ENCODE results near the gene CABP4.
A peak's percentile ranks its signal among the peaks of the same experiment; 100 is the strongest.
"Not testable (repeated sequence)": the region's sequence is repeated elsewhere in the genome, so short reads cannot be mapped to it uniquely, and the experiment has no call there.

Gene CABP4

DNA sequence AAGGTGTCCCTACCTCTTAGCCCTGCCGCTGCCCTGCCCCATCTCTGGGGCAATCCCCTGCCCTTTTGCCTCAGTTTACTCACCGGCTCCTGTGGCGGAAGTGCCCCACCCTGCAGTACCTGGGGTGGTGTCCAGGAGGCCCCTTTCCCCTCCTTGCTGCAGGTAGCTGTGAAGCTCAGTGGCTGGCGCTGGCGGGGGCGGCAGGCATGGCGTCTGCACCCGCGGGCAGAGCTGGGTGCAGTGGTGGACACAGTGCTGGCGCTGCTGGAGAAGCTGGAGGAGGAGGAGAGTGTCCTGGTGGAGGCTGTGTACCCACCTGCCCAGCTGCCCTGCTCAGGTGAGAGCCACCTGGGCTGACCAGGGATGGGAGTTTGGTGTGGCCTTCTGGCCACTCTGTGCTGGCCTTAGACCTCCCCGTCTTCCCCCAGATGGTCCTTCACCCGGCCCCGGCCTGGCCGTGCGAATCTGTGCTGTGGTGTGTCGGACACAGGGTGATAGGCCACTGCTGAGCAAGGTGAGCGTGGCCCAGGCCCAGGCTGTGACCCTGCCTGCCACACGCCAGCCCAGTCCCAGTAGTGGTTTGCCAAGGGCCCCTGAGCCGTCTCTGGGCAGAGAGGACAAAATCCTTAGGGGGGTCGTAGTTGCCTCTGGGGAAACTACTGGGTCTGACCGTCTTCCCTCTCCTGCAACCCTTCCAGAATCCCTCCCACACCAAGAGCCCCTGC is 35.7 kb upstream of the CABP4 start:
- no peak for DNase-seq

DNA sequence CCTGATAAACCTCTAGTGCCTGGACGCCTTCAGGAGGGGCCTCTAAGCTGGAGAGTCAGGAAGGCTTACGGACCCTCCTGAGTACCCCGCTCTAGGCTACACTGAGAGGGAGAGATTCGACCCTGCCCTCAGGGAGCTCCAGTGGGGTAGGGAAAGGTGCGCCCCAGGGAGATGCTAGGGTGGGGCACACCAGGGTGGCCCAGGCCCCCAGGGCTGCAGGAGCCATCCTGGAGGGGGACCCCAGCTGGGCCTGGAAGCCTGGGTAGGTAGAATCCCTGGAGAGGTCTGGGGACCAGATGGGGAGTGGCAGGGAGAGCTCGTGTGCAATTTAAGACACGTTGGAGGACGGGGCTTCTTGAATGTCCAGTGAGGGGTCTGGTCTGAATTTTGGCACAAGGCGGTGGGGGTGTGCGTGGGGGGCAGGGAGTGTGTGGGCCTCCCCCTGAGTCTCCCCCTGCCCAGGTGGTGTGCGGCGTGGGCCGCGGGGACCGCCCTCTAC is 35.0 kb upstream of the CABP4 start:
- DNase-seq: no peak

DNA sequence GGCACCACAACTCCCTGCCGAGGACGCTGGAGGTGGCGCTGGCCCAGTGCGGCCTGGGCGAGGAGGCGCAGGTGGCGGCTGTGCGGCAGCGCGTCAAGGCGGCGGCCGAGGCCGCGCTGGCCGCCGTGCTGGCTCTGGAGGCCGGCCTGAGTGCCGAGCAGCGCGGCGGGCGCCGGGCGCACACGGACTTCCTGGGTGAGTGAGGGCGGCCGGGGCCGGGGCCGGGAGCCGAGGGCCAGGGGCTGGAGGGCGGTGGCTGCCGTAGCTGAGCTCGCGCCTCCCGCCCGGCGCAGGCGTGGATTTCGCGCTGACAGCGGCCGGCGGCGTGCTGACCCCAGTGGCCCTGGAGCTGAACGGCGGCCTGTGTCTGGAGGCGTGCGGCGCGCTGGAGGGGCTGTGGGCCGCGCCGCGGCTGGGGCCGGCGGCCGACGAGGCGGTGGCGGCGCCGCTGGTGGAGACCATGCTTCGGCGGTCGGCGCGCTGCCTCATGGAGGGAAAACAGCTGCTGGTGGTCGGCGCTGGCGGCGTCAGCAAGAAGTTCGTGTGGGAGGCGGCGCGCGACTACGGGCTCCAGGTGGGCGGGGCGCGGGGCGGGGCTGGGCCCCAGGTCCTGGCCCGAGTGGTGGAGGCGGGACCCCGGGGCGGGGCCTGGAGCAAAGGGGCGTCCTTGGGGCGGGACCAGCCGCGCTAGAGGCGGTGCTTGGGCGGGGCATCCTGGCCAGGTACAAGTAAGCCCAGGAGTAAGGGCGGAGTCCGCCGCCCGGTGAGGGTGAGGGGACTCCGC is 34.3 kb upstream of the CABP4 start:
- peak; percentile 96 for DNase-seq

DNA sequence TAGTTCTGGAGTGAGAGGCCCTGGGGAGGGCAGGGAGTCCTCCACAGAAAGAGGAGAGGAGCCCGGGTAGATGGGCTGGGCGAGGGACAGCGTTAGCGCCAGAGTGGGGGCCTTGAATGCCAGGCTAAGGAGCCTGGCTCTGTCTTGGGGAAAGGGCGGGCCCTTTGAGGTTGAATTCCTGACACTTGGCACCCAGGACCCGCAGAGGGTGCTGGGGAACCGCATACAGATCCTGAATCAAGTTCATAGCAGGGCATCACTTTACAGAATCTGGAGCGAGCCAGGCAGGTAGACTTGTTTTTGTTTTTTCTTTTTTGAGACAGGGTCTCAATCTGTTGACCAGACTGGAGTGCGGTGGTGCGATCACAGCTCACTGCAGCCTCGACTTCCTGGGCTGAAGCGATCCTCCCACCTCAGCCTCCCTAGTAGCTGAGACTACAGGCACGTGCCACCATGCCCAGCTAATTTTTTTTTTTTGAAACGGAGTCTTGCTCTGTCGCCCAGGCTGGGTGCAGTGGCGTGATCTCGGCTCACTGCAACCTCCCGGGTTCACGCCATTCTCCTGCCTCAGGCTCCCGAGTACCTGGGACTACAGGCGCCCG is 33.6 kb upstream of the CABP4 start:
- no peak for DNase-seq

DNA sequence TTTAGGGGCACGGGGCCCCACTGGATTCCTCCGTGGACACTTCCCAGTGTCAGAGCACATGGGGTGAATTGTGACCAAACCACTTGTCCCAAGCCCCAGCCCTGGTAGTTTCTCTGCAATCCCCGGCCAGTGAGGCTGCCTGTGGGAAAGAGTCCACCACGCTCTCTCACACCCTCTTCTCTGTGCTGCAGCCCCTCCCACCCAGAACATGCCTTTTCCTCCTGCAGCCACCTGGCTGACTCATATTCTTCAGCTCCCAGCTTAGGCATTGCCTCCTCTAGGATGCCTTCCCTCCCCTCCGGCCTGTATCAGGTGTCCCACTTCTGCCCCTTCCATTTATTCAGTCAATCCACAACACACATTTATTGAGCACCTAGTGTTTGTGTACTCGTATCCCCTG is 32.3 kb upstream of the CABP4 start:
- DNase-seq: no peak

DNA sequence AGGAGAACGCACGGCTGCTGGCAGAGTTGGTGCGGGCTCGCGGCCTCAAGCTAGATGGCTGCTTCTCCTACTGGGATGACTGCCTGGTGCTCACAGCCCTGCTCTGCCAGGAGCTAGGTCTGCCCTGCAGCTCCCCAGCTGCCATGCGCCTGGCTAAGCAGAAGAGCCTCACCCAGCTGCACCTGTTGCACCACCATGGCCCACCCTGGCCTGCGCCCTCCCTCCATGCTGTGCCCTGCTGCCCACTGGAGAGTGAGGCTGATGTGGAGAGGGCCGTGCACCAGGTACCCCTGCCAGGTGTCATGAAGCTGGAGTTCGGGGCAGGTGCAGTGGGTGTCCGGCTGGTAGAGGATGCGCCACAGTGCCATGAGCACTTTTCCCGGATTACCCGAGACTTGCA is 31.7 kb upstream of the CABP4 start:
- DNase-seq: no peak

DNA sequence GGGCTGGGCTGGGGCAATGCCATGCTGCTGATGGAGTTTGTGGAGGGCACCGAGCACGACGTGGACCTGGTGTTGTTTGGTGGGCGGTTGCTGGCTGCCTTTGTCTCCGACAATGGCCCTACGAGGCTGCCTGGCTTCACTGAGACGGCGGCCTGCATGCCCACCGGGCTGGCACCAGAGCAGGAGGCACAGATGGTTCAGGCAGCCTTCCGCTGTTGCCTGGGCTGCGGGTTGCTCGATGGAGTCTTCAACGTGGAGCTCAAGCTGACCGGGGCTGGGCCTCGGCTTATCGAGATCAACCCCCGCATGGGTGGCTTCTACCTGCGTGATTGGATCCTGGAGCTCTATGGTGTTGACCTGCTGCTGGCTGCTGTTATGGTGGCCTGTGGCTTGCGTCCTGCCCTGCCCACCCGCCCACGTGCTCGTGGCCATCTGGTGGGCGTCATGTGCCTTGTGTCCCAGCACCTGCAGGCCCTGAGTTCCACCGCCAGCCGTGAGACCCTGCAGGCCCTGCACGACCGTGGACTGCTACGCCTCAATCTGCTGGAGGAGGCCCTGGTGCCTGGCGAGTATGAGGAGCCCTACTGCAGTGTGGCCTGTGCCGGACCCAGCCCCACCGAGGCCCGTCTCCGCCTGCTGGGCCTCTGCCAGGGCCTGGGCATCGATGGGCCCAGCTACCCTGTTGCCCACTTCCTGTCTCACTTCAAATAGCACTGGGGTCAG is 31.1 kb upstream of the CABP4 start:
- no peak for DNase-seq

DNA sequence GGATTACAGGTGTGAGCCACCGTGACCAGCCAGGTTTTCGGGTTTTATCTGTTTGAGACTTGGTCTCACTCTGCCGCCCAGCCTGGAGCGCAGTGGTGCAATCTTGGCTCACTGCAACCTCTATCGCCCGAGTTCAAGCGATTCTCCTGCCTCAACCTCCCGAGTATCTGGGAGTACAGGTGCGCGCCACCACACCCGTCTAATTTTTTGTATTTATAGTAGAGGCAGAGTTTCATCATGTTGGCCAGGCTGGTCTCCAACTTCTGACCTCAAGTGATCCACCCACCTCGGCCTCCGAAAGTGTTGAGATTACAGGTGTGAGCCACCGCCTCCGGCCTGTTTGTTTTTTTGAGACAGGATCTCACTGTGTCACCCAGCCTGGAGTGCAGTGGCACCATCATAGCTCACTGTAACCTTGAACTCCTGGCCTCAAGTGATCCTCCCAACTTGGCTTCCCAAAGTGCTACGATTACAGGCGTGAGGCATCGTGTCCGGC is 27.7 kb upstream of the CABP4 start:
- DNase-seq: not testable (repeated sequence)

DNA sequence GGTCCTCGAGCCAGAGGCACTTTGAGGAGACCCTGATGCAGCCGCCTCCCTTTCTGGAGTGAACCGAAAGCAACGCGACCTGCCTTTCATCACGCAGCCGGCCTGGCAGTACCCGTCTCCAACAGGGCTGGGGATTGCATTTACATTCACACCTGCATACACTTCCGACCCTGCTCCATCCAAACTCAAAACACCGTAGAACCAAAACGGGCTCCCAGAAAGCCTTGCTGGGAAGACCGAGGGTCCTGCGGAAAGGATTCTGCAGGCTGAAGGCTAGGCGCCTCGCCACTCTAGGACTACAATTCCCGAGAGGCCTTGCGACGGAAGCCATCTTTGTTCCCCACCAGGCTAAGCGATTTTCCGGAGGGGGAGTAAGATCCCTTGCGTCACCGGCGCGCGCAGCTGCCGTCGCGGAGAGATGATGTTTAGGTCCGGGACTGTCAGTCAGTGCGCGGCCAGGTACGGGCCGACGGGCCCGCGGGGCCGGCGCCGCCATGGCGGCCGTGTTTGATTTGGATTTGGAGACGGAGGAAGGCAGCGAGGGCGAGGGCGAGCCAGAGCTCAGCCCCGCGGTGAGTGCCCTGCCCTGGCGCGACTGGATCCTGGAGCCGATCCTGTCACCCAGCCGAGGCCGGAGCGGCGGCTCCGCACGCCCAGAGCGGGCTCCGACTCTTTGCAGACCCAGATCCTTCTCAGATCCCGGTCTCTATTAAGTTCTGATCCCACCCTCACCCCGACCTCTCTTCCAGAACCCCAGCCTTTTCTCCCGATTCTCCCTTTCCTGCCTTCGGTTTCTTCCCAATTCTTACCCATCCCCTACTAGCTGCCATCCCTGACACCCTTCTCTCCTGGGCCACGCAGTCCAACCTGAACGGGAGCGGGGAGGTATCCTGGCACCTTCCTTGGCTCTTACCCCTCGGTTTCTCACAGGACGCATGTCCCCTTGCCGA is 26.8 kb upstream of the CABP4 start, which contains the start of gene RPS6KB2:
Gene RPS6KB2 (plus strand): TSS at position 443 of the 950 bp plus-strand sequence. CDS start 52 bp downstream, at position 495.
- DNase-seq: peak; percentile 98

DNA sequence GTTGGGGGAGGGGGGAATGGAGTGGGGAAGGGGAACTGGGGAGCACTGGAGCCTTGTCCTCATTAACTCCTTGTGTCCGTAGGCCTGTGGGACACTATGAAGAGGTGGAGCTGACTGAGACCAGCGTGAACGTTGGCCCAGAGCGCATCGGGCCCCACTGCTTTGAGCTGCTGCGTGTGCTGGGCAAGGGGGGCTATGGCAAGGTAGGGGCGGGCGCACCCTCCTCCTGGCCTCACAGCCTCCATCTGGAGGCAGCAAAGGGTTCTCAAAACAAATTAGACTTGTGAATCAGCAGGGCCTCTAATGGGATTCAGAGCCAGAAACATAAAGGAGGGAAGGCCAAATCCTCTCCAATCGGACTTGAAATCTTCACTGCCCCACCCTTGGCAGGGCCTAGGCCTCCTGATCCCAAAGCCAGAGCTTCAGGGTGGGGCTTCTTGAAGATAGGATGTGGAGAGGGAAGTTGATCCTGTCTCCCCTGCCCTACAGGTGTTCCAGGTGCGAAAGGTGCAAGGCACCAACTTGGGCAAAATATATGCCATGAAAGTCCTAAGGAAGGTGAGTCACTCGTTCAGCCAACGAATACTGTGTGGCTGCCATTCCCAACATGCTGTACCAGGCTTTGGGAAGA is 26.0 kb upstream of the CABP4 start:
- no peak for DNase-seq

DNA sequence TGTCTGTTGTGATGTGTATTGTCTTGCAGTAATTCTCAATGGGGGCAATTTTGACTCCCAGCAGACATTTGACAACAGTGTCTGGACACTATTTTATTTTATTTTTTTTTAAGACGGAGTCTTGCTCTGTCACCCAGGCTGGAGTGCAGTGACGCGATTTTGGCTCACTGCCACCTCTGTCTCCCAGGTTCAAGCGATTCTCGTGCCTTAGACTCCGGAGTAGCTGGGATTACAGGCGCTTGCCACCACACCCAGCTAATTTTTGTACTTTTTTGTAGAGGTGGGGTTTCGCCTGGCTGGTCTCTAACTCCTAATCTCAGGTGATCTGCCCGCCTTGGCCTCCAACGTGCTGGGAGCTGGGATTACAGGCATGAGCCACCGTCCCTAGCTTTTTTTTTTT is 25.4 kb upstream of the CABP4 start:
- DNase-seq: no peak

DNA sequence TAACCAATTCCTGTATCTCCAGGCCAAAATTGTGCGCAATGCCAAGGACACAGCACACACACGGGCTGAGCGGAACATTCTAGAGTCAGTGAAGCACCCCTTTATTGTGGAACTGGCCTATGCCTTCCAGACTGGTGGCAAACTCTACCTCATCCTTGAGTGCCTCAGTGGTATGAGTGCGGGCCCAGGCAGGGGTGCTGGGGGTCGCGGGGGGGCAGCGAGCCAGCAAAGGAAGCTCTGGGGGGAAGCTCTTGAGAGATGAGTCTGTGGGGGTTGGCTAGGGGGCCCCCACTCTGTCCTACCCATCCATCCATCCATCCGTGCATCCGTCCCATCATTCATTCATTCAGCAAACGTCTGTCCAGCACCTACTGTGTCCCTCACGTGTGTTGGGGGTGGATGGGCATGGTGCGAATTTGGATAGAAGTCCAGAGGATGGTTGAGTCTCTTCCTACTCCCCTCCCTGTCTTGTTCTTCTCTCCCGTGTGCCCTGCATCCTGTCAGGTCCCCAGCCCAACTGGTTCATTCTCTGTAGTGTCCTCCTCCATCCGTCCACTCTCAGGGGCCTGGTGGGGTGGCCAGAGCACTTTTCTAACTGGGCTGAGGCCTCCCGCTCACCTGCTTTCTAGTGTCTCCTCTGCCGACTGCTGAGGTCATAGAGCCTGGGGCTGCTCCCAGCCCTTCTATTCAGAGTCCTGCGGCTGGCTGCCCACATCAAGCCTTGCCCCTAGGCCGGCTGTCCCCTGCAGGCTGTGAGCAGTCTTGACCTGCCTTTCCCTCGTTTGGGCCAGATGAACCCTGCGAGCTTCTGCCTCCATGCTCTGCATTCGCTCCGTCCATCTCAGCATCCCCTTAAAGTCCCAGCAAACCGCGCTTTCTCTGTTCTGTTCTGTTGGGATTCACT is 23.6 kb upstream of the CABP4 start:
- no peak for DNase-seq

DNA sequence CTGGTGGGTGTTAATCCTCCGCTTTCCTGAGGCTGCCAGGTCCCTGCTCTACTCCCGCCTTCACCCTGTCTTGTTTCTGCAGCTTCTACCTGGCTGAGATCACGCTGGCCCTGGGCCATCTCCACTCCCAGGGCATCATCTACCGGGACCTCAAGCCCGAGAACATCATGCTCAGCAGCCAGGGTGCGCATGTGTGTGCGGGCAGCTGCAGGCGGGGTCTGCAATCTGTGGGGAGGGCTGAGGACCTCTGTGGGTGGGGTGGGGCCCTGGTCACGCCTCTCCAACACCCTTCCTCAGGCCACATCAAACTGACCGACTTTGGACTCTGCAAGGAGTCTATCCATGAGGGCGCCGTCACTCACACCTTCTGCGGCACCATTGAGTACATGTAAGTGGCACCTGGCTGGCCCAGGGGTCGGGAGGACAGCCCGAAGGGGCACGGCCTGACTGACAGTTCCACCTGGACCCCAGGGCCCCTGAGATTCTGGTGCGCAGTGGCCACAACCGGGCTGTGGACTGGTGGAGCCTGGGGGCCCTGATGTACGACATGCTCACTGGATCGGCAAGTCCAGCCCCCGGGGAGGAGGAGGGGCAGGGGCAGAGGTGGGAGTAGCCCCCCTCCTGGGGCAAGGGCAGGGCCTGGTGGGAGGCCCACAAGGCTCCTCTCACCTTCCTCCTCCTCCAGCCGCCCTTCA is 22.4 kb upstream of the CABP4 start:
- DNase-seq: no peak

DNA sequence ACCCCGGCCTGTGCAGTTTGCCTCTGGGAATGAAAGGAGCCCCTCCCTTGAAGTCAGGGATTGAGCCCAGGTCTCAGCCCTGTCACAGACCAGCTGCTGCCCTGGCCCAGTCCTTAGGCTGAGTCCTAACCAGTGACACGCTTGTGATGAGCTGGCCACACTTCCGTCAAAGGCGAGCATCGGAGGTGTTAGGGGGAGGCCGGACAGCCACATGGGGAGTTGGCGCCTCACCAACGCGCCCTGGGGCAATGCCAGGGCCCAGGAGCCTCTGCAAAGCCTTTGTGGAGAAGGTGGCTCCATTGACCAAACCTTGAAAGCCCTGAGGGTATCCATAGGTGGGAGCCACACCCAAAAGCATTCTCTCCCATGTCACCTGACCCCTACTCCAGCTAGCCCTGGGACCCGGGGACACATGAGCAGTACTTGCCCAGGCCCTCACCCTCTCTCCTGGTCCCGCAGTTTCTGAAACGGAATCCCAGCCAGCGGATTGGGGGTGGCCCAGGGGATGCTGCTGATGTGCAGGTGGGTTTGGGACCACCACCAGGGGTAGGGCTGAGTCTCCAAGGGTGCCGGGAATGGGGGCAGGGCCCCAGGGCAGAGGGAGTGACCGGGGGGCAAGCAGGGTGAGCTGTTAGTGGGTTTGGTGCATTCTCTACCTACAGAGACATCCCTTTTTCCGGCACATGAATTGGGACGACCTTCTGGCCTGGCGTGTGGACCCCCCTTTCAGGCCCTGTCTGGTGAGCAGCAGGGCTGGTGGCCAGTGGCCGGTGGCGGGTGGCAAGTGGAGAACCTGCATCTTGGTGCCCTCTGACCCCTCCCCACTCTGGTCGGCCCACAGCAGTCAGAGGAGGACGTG is 21.4 kb upstream of the CABP4 start:
- DNase-seq: no peak

DNA sequence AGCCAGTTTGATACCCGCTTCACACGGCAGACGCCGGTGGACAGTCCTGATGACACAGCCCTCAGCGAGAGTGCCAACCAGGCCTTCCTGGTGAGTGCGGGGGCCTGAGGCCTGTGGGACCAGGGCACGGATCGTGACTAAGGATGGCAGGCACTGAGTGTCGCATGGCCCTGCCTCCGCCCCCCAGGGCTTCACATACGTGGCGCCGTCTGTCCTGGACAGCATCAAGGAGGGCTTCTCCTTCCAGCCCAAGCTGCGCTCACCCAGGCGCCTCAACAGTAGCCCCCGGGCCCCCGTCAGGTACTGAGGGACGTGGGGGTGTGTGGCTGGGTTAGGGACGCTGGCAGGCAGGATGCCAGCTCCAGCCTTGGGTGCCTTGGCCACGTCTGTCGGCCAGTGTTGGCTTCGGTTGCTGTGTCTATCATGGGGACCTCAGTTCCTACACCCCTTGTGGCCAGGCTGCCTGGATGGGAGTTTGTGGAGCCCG is 20.7 kb upstream of the CABP4 start:
- no peak for DNase-seq

DNA sequence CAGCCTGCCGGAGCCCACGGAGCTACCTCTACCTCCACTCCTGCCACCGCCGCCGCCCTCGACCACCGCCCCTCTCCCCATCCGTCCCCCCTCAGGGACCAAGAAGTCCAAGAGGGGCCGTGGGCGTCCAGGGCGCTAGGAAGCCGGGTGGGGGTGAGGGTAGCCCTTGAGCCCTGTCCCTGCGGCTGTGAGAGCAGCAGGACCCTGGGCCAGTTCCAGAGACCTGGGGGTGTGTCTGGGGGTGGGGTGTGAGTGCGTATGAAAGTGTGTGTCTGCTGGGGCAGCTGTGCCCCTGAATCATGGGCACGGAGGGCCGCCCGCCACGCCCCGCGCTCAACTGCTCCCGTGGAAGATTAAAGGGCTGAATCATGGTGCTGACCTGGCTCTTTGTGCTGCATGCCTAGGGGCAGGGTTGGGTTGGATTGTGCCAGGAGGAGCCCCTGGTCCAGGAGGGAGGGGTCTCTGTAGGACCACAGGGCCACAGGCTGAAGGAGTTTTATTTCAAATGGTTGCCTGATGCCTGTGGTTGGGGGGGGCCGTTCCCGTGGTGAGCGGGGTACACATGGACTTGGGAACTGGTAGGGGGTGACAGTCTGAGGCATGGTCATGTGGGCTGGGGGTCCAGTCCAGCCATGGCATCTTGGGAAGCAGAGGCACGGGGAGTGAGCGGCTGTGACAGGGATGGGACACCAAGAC is 20.0 kb upstream of the CABP4 start:
- peak; percentile 46 for DNase-seq

DNA sequence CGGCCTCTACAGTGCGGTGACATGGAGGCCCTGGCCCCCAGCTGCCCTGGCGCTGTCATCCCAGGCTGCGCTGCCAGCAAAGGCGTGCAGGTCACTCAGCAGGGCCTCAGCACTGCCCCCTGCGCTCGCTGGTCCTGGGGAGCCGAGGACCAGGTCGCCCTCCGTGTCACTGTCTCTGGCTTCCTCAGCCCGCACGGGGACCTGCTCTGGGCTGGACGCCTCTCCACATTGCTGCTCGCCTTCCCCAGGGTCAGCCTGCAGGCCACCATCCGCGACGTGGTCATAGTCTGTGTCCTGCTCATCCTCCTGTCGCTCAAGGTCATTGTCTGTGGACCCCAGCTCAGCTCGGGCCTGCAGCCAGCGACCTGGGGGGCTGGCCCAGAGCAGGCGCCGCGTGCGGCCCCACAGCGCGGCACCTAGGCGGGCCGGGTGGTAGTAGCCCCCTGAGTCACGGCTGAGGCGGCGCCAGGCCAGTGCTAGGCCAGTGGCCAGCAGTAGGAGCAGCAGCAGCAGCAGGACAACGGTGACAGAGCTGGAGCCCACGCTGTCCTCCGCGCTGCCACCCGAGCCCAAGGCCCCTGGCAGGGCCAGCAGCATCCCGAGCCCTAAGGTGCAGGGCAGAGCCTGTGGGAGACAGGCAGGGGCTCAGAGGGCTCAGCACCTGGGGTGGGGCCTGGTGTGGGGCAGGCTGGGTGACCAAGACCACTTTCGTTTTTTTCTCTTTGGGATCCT is 19.3 kb upstream of the CABP4 start:
- DNase-seq: no peak
